H1 (cell line): ENCODE data around the gene HDAC9. TPM values are rescaled to one million over a fixed set of nuclear protein-coding genes. Genes with fewer than 3 reads are reported as not detected.

Source experiments
- CTCF ChIA-PET: fragments of 300-600 bp; sonication (Branson Sonifier 250); formaldehyde crosslinking; loops from one replicate; lab custom pipeline; 2021; ENCODE audit not compliant: partially characterized antibody; lab: Charles Lee
- POLR2A ChIA-PET: fragments of 300-600 bp; sonication (Branson Sonifier 250); formaldehyde crosslinking; loops from one replicate; lab custom pipeline; 2021; ENCODE audit warnings: inconsistent platforms; ENCODE audit not compliant: partially characterized antibody; lab: Charles Lee
- DNase-seq, 2 experiments: peaks; one replicate each; pipeline versions ENCODE4 v3.0.0 to v3.0.0-alpha.2; 2010 to 2022; ENCODE audit warnings: low spot score in 2 of 2, low read depth in 1 of 2, mixed read lengths in 1 of 2
- FAIRE-seq: peaks from 2 replicates; lab custom pipeline; 2011; peaks lifted over from hg19 to GRCh38; lab: Jason Lieb, UNC
- H2AFZ ChIP-seq: 2 replicates; pipeline ENCODE4 v1.8.1; 2012; ENCODE audit warnings: low read length, inconsistent platforms
- H2AK5ac ChIP-seq: 2 replicates; pipeline ENCODE4 v1.6.1; 2013; ENCODE audit warnings: low read depth, low read length
- H2BK120ac ChIP-seq: replicated peaks from 2 replicates; pipeline ENCODE3; 2013; ENCODE audit warnings: low read depth, low read length, inconsistent platforms
- H2BK12ac ChIP-seq: 2 replicates; pipeline ENCODE4 v1.6.1; 2013; ENCODE audit warnings: low read depth, low read length
- H2BK15ac ChIP-seq: 2 replicates; pipeline ENCODE4 v1.6.1; 2013; ENCODE audit warnings: low read length
- H2BK20ac ChIP-seq: 2 replicates; pipeline ENCODE4 v1.6.1; 2013; ENCODE audit warnings: low read length
- H2BK5ac ChIP-seq: 2 replicates; pipeline ENCODE4 v1.6.1; 2013; ENCODE audit warnings: low read depth, low read length
- H3K14ac ChIP-seq: 2 replicates; pipeline ENCODE4 v1.6.1; 2013; ENCODE audit warnings: inconsistent platforms; ENCODE audit not compliant: insufficient read length
- H3K18ac ChIP-seq: 2 replicates; pipeline ENCODE4 v1.6.1; 2013; ENCODE audit warnings: low read length; ENCODE audit errors: extremely low read depth
- H3K23ac ChIP-seq: 2 replicates; pipeline ENCODE4 v1.6.1; 2013; ENCODE audit warnings: inconsistent platforms; ENCODE audit not compliant: insufficient read length
- H3K23me2 ChIP-seq: 2 replicates; pipeline ENCODE4 v1.6.1; 2013; ENCODE audit warnings: low read depth, low read length
- H3K27ac ChIP-seq: 2 replicates; pipeline ENCODE4 v1.6.1; 2011; ENCODE audit warnings: low read depth, low read length, inconsistent platforms
- H3K27me3 ChIP-seq, 4 experiments: replicated peaks in 1 of 4; 1 replicate in 1 of 4; 2 replicates in 3 of 4; pipeline versions ENCODE4 v1.6.1 to v1.8.1; 2011 to 2013; ENCODE audit warnings: low read length in 3 of 4, mild to moderate bottlenecking in 3 of 4, inconsistent platforms in 2 of 4, mixed read lengths in 2 of 4, moderate library complexity in 1 of 4; ENCODE audit not compliant: control insufficient read depth in 3 of 4, insufficient read depth in 3 of 4; ENCODE audit errors: extremely low read depth in 1 of 4
- H3K36me3 ChIP-seq, 4 experiments: 2 replicates each; pipeline versions ENCODE4 v1.6.1 to v1.8.1; 2011 to 2013; ENCODE audit warnings: mild to moderate bottlenecking in 4 of 4, low read length in 3 of 4, moderate library complexity in 2 of 4, control low read depth in 1 of 4, inconsistent platforms in 1 of 4; ENCODE audit not compliant: insufficient read depth in 4 of 4, control insufficient read depth in 2 of 4
- H3K4ac ChIP-seq: replicated peaks from 2 replicates; pipeline ENCODE3; 2013; ENCODE audit warnings: low read length, low read depth, mixed read lengths, inconsistent platforms; ENCODE audit not compliant: insufficient read length
- H3K4me1 ChIP-seq, 4 experiments: replicated peaks in 1 of 4; 1 replicate in 1 of 4; 2 replicates in 3 of 4; pipeline versions ENCODE4 v1.6.1 to v1.8.1; 2011 to 2013; ENCODE audit warnings: low read length in 3 of 4, inconsistent platforms in 2 of 4, mixed read lengths in 1 of 4; ENCODE audit not compliant: insufficient read depth in 4 of 4, control insufficient read depth in 3 of 4
- H3K4me2 ChIP-seq, 2 experiments: 2 replicates each; pipeline versions ENCODE4 v1.6.1 to v1.8.1; 2011 to 2013; ENCODE audit warnings: low read depth in 2 of 2, low read length in 2 of 2, control low read depth in 1 of 2, inconsistent platforms in 1 of 2, mild to moderate bottlenecking in 1 of 2; ENCODE audit not compliant: insufficient read depth in 1 of 2
- H3K4me3 ChIP-seq, 4 experiments: fragments of 200-600, 300-600 bp in 1 of 4; sonication (generic), shearing (Covaris generic), sonication (Bioruptor Twin) in 1 of 4; 2 replicates each; pipeline versions ENCODE4 v1.5.1 to v1.8.1; 2011 to 2016; ENCODE audit warnings: low read length in 4 of 4, low read depth in 3 of 4, control low read depth in 2 of 4, inconsistent platforms in 2 of 4, mild to moderate bottlenecking in 2 of 4, mixed read lengths in 1 of 4, moderate library complexity in 1 of 4; ENCODE audit not compliant: insufficient read depth in 2 of 4; ENCODE audit errors: extremely low read depth in 1 of 4
- H3K56ac ChIP-seq: replicated peaks from 2 replicates; pipeline ENCODE3; 2013; ENCODE audit warnings: low read depth, mild to moderate bottlenecking, mixed read lengths, low read length, inconsistent platforms; ENCODE audit not compliant: insufficient read length
- H3K79me1 ChIP-seq: 2 replicates; pipeline ENCODE4 v1.6.1; 2013; ENCODE audit warnings: low read depth, low read length, control low read depth
- H3K79me2 ChIP-seq, 2 experiments: 2 replicates each; pipeline versions ENCODE4 v1.6.1 to v1.8.1; 2012 to 2013; ENCODE audit warnings: low read length in 2 of 2, mild to moderate bottlenecking in 2 of 2, inconsistent platforms in 1 of 2; ENCODE audit not compliant: insufficient read depth in 2 of 2, control insufficient read depth in 1 of 2
- H3K9ac ChIP-seq, 4 experiments: replicated peaks in 1 of 4; 1 replicate in 1 of 4; 2 replicates in 3 of 4; pipeline versions ENCODE4 v1.6.1 to v1.8.1; 2011 to 2013; ENCODE audit warnings: low read depth in 3 of 4, low read length in 3 of 4, control low read depth in 2 of 4, mild to moderate bottlenecking in 2 of 4, moderate library complexity in 2 of 4, inconsistent platforms in 1 of 4; ENCODE audit errors: extremely low read depth in 1 of 4
- H3K9me3 ChIP-seq, 2 experiments: 2 replicates each; pipeline versions ENCODE4 v1.6.1 to v1.8.1; 2012 to 2013; ENCODE audit warnings: mild to moderate bottlenecking in 2 of 2, moderate library complexity in 2 of 2, control low read depth in 1 of 2, inconsistent platforms in 1 of 2, low read depth in 1 of 2, low read length in 1 of 2, mixed read lengths in 1 of 2; ENCODE audit not compliant: insufficient read depth in 2 of 2
- H4K20me1 ChIP-seq, 2 experiments: replicated peaks in 1 of 2; 2 replicates each; pipeline versions ENCODE3 to v1.8.1; 2011 to 2013; ENCODE audit warnings: inconsistent platforms in 2 of 2, low read length in 2 of 2, mild to moderate bottlenecking in 1 of 2; ENCODE audit not compliant: insufficient read depth in 2 of 2, control insufficient read depth in 1 of 2
- H4K5ac ChIP-seq: 2 replicates; pipeline ENCODE4 v1.6.1; 2013; ENCODE audit warnings: low read length, low read depth, mixed read lengths, inconsistent platforms; ENCODE audit not compliant: insufficient read length
- H4K8ac ChIP-seq: 2 replicates; pipeline ENCODE4 v1.8.0; 2013; ENCODE audit warnings: mild to moderate bottlenecking, moderate library complexity, low read length, inconsistent platforms; ENCODE audit not compliant: insufficient read depth; ENCODE audit errors: extremely low read depth
- H4K91ac ChIP-seq: replicated peaks from 2 replicates; pipeline ENCODE3; 2013; ENCODE audit warnings: low read length, mixed read lengths, inconsistent platforms; ENCODE audit not compliant: insufficient read length
- BRCA1 ChIP-seq: IDR thresholded peaks from 2 replicates; pipeline ENCODE4 v1.6.1; 2012; ENCODE audit warnings: low read depth, low read length, improper control_type of control experiment
- CHD1 ChIP-seq: IDR thresholded peaks from 2 replicates; pipeline ENCODE4 v1.6.1; 2012; ENCODE audit warnings: low read depth, low read length, improper control_type of control experiment
- CREB1 ChIP-seq: IDR thresholded peaks from 2 replicates; pipeline ENCODE4 v1.6.1; 2012; ENCODE audit warnings: inconsistent platforms
- GABPA ChIP-seq: IDR thresholded peaks from 2 replicates; pipeline ENCODE4 v1.6.1; 2011; ENCODE audit warnings: mild to moderate bottlenecking, low read length, moderate library complexity, borderline replicate concordance; ENCODE audit not compliant: insufficient read depth
- RNF2 ChIP-seq: fragments of 200-900, 300-1000 bp; sonication (generic); IDR thresholded peaks from 2 replicates; pipeline ENCODE4 v1.7.1; 2016; ENCODE audit warnings: borderline replicate concordance, low read depth, mild to moderate bottlenecking, antibody characterized with exemption, low read length; ENCODE audit not compliant: poor library complexity, severe bottlenecking; ENCODE audit errors: missing control alignments
- SIX5 ChIP-seq: IDR thresholded peaks from 2 replicates; pipeline ENCODE4 v1.6.1; 2011; ENCODE audit warnings: mild to moderate bottlenecking, low read depth, low read length
- SP4 ChIP-seq: IDR thresholded peaks from 2 replicates; pipeline ENCODE4 v1.6.1; 2012; ENCODE audit warnings: low read length, inconsistent platforms
- YY1 ChIP-seq: IDR thresholded peaks from 2 replicates; pipeline ENCODE4 v1.6.1; 2011; ENCODE audit warnings: low read depth, mild to moderate bottlenecking, low read length
- ZNF274 ChIP-seq: IDR thresholded peaks from 2 replicates; pipeline ENCODE4 v1.7.0; 2012; ENCODE audit warnings: low read length, borderline replicate concordance; ENCODE audit errors: extremely low read depth
- WGBS, 2 experiments: shearing (Covaris generic) in 1 of 2; methylation state at CpG; one replicate each; pipeline versions ENCODE4 v1.1.6 to v1.1.7; 2013 to 2015; ENCODE audit warnings: low lambda C conversion rate in 2 of 2, mixed read lengths in 2 of 2, inconsistent platforms in 1 of 2, low coverage in 1 of 2, missing lambda C conversion rate in 1 of 2; ENCODE audit not compliant: insufficient replicate concordance in 2 of 2, insufficient coverage in 1 of 2, insufficient read length in 1 of 2; ENCODE audit errors: extremely low coverage in 1 of 2, missing lambda C conversion rate in 1 of 2; 5-methylcytosine and 5-hydroxymethylcytosine counted together
- polyA plus RNA-seq, 7 experiments: library from polyadenylated mRNA; depleted of rRNA in 3 of 7; stranded (reverse) in 5 of 7; unstranded in 2 of 7; fragments of >200 nt in 5 of 7; fragments of 200-250 nt in 2 of 7; gene quantifications; 1 replicate in 5 of 7; 2 replicates in 1 of 7; 4 replicates in 1 of 7; pipeline versions ENCODE4 v1.2.1 to v1.2.3, GENCODE V29; 2011 to 2013; ENCODE audit warnings: missing spikeins in 2 of 7, mixed read lengths in 2 of 7
- total RNA-seq: library from RNA; stranded (reverse); fragmentation: NEBNext Ultra II Directional; extraction: Animal tissue kit (Norgen Biotek cat#: 25700); gene quantifications from 2 replicates; pipeline ENCODE4 v1.2.1, GENCODE V29; 2021
- TF ChIP-seq, protein P1 (sequence below): IDR thresholded peaks from 2 replicates; pipeline ENCODE4 v1.6.1; 2012; ENCODE audit warnings: inconsistent platforms

Gene HDAC9
- total and polyA plus RNA-seq, 2 of the 8 experiments (the other 6 are each of a cell fraction or from before 2014, with no cell fraction given), result 9.5 to 13.1 TPM

GRCh38 chr7:19001854-19002253 lies 506.3 kb downstream of the HDAC9 start:
- Histone ChIP-seq H3K4me1 (no peaks in the 10 kb centered on the region), H3K9ac (no peak overlapping the region), H4K91ac (no peak overlapping the region), H2BK15ac (no peak overlapping the region), H3K56ac (no peak overlapping the region), H3K79me2 (no peaks in the 10 kb centered on the region), H4K20me1 (no peaks in the 10 kb centered on the region), H3K36me3 (no peaks in the 10 kb centered on the region), H3K4me2 (no peak overlapping the region), H3K27me3 (no peaks in the 10 kb centered on the region), H4K8ac (no peak overlapping the region), H3K79me1 (no peaks in the 10 kb centered on the region), H2BK12ac (no peak overlapping the region), H3K4ac (no peak overlapping the region), H2BK120ac (no peak overlapping the region), H3K27ac (no peak overlapping the region), H3K14ac (no peak overlapping the region), H3K23ac (no peak overlapping the region), H2AFZ (no peak overlapping the region), H3K4me3 (no peak overlapping the region), H2AK5ac (no peak overlapping the region), H2BK5ac (no peak overlapping the region), H4K5ac (no peak overlapping the region), H3K18ac (no peak overlapping the region), H3K9me3 (no peaks in the 10 kb centered on the region), H3K23me2 (no peaks in the 10 kb centered on the region), H2BK20ac (no peak overlapping the region)
- FAIRE-seq (no peak), DNase-seq (no peak)
- POLR2A ChIA-PET, result no interaction called here
- CTCF ChIA-PET, result interaction anchor here (0.6 kb wide), 1 partner anchor 24 kb away, joined by 3 read pairs; no protein-coding TSS in a partner anchor
- 80% methylated on average over 1 of the region's 1 CpG; no CpG with 5 or more reads in 1 of the 2 experiments for WGBS, 2 experiments
- TF ChIP-seq SP4 (no peak), GABPA (no peak), CHD1 (no peak), RNF2 (no peak), ZNF274 (no peak), YY1 (no peak), CREB1 (no peak), SIX5 (no peak), BRCA1 (no peak)
- TF ChIP-seq, protein P1, sequence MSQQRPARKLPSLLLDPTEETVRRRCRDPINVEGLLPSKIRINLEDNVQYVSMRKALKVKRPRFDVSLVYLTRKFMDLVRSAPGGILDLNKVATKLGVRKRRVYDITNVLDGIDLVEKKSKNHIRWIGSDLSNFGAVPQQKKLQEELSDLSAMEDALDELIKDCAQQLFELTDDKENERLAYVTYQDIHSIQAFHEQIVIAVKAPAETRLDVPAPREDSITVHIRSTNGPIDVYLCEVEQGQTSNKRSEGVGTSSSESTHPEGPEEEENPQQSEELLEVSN, result no peak
